Endothelial cell of umbilical vein (primary cell): Measurements from ENCODE around the gene CRLF3.
"Not testable (repeated sequence)": the region's sequence is repeated elsewhere in the genome, so short reads cannot be mapped to it uniquely, and the experiment has no call there.

Experiments used
- GATA2 ChIP-seq: IDR thresholded peaks from 2 replicates; pipeline ENCODE4 v1.7.0; 2011; ENCODE audit warnings: low read depth, mild to moderate bottlenecking, moderate library complexity, mixed read lengths, low read length; ENCODE audit not compliant: insufficient read length, insufficient read depth
- MYC ChIP-seq: IDR thresholded peaks from one replicate; pipeline ENCODE4 v1.6.1; 2011; ENCODE audit warnings: mild to moderate bottlenecking, low read depth, low read length
- POLR2A ChIP-seq: IDR thresholded peaks from 2 replicates; pipeline ENCODE4 v1.6.1; 2012; ENCODE audit warnings: low read depth, mild to moderate bottlenecking, control low read depth, low read length
- TF ChIP-seq, protein P1 (sequence below), 2 donors: IDR thresholded peaks; 1 replicate in 1 of 2; 2 replicates in 1 of 2; pipeline ENCODE4 v1.5.1; 2011; ENCODE audit warnings: low read length in 2 of 2, mild to moderate bottlenecking in 2 of 2, moderate library complexity in 2 of 2, control low read depth in 1 of 2, inconsistent platforms in 1 of 2, low read depth in 1 of 2; ENCODE audit not compliant: insufficient read depth in 1 of 2; ENCODE audit errors: extremely low read depth in 1 of 2
- TF ChIP-seq, protein P2 (sequence below): IDR thresholded peaks from 2 replicates; pipeline ENCODE4 v1.6.1; 2011; ENCODE audit not compliant: insufficient read depth, insufficient read length

DNA sequence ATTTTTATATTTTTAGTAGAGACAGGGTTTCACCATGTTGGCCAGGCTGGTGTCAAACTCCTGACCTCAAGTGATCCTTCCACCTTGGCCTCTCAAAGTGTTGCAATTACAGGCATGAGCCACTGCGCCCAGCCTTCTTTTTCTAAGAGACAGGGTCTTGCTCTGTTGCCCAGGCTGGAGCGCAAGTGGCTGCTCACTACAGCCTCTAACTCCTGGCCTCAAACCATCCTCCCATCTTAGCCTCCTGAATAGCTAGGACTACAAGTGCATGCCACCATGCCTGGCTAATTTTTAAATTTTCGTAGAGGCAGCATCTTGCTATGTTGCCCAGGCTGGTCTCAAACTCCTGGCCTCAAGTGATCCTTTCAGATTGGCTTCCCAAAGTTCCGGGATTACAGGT, 76.9 kb downstream of the CRLF3 start:
- TF ChIP-seq, protein P1, sequence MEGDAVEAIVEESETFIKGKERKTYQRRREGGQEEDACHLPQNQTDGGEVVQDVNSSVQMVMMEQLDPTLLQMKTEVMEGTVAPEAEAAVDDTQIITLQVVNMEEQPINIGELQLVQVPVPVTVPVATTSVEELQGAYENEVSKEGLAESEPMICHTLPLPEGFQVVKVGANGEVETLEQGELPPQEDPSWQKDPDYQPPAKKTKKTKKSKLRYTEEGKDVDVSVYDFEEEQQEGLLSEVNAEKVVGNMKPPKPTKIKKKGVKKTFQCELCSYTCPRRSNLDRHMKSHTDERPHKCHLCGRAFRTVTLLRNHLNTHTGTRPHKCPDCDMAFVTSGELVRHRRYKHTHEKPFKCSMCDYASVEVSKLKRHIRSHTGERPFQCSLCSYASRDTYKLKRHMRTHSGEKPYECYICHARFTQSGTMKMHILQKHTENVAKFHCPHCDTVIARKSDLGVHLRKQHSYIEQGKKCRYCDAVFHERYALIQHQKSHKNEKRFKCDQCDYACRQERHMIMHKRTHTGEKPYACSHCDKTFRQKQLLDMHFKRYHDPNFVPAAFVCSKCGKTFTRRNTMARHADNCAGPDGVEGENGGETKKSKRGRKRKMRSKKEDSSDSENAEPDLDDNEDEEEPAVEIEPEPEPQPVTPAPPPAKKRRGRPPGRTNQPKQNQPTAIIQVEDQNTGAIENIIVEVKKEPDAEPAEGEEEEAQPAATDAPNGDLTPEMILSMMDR (IDR thresholded peaks at IDR 0.05; ENCODE audit: extremely low read depth in 1 of 2, insufficient read depth in 1 of 2, low read depth in 1 of 2, low read length in 2 of 2) = not testable (repeated sequence)
- not testable (repeated sequence) for TF ChIP-seq POLR2A, MYC, GATA2
- TF ChIP-seq, protein P2, sequence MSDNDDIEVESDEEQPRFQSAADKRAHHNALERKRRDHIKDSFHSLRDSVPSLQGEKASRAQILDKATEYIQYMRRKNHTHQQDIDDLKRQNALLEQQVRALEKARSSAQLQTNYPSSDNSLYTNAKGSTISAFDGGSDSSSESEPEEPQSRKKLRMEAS = not testable (repeated sequence)
